ENCODE measurements around the gene ENO2.
"Not testable (repeated sequence)": the region's sequence is repeated elsewhere in the genome, so short reads cannot be mapped to it uniquely, and the experiment has no call there.

- TF ChIP-seq CTCF, POLR2A (IDR thresholded peaks at IDR 0.05): not testable (repeated sequence)
These were observed 24.4 kb upstream of the ENO2 start for GRCh38 chr12:6889775-6890573.

All from esophagus squamous epithelium (tissue), 4 donors.